GM19351 (cell line): ENCODE results near the gene PSMB3.
"Not testable (repeated sequence)": the region's sequence is repeated elsewhere in the genome, so short reads cannot be mapped to it uniquely, and the experiment has no call there.

Source experiments
- ATAC-seq: cut with Tn5 transposase; IDR thresholded peaks from one replicate; pipeline ENCODE4 v1.9.1; 2021; ENCODE audit warnings: mild to moderate bottlenecking, moderate library complexity; ENCODE audit not compliant: unreplicated experiment

The PSMB3 gene

DNA sequence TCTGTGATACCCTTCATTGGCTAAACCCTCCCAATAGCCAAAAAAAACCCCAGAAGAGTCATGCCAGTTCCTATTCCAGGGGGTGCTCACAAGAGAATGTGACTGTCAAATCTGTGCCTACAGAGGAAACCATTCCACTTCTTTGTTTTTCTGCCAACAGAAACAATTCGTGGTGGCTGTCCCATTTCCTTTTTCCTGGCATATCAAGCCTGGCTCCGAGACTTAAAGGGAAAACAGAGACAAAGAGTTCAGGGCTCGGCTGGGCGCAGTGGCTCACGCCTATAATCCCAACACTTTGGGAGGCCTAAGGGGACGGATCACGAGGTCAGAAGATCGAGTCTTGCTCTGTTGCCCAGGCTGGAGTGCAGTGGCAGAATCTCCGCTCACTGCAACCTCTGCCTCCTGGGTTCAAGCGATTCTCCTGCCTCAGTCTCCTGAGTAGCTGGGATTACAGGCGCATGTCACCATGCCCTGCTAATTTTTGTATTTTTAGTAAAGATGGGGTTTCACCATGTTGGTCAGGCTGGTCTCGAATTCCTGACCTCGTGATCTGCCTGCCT lies 37.7 kb downstream of the PSMB3 start:
- not testable (repeated sequence) for ATAC-seq

DNA sequence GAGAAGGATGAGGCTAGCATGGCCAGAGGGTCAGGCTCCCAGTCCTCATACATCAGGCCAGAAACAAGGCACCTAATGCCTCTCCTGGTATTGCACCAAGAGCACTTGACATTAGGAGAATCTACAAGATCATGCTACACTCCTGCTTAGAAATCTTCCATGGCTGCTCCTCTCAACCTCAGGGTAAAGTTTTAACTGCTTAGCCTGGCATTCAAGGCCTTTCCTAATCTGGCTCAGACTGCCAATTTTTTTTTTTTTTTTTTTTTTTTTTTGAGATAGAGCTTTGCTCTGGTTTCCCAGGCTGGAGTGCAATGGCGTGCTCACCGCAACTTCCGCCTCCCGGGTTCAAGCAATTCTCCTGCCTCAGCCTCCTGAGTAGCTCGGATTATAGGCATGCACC lies 38.6 kb downstream of the PSMB3 start:
- ATAC-seq: no peak

DNA sequence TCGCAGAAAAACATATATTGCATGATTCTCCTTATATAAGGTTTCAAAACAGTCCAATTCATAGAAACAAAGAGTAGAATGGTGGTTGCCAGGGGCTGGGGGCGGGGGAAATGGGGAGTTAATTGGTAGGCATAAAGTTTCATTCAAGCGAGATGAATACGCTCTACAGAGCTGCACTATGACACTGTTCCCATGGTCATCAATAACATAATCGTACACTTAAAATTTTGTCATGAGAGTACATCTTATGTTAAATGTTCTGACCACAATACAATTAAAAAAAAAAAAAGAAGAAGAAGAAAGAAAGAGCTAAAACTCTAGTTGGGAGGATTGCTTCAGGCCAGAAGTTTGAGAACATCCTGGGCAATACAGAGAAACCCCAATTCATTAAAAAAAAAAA lies 41.7 kb downstream of the PSMB3 start:
- ATAC-seq: no peak

DNA sequence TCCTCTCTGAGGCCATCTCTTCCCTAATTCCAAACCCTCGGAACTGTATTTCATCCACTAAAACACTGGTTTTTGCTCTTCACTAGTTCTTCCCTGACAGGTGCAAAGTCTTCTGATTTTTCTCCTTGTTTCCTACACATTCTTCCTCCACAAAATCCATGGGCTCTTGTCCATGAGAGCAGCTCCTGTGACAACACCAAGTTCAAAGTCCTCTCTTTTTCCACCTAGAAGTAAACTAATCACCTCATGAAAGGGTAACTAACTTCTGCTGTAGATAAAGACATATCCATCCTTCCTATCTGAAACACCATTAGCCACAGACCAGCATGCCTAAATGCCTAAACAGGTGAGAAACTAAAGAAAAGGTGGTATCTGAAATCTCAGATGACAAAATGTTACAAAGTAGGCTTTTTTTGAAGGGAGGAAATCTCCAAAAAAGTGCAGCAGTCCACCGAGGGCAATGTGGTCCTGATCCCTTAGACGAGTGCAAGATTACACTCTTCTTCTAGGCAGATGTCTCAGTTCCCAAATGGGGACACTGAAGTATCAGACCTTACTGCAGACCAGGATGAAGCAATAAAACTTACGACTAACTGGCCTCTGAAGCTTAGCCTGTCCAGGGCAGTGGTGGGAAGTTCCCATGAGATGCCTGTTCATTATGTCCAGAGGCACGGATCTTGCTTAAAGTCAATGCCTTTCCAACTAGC lies 44.1 kb downstream of the PSMB3 start:
- ATAC-seq: no peak

DNA sequence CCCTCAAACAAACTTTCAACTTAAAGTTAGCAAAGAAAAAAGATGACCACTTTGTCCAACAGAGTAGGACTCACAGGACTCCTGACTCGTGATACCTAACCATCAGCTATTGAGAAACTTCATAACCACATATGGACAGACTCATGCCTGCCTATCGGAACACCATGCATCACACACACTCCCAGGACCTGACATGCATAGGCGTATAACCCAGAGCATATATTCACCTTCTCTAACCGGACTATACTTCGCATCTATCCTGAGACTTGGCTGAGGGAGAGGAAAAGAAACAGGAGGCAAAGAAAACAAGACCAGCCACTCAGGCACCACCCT lies 44.6 kb downstream of the PSMB3 start:
- ATAC-seq: no peak

DNA sequence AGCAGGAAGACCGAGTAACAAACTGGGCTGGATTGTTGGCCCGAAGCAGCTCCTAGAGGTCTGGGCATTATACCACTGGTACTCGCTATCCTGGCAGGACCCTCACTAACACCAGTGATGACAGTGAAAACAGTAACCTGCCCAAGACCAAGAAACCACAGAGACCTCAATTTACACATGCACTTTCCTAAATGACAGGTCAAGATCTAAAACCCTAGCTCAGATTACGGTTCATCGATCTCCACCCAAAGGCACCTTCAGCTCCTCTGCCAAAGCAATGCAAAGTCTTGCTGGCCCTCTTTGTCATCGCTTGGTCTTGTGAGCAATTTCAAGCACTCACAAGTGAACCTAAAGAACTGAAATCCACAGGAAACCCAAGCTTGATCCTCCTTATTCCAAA lies 45.3 kb downstream of the PSMB3 start:
- ATAC-seq: no peak

DNA sequence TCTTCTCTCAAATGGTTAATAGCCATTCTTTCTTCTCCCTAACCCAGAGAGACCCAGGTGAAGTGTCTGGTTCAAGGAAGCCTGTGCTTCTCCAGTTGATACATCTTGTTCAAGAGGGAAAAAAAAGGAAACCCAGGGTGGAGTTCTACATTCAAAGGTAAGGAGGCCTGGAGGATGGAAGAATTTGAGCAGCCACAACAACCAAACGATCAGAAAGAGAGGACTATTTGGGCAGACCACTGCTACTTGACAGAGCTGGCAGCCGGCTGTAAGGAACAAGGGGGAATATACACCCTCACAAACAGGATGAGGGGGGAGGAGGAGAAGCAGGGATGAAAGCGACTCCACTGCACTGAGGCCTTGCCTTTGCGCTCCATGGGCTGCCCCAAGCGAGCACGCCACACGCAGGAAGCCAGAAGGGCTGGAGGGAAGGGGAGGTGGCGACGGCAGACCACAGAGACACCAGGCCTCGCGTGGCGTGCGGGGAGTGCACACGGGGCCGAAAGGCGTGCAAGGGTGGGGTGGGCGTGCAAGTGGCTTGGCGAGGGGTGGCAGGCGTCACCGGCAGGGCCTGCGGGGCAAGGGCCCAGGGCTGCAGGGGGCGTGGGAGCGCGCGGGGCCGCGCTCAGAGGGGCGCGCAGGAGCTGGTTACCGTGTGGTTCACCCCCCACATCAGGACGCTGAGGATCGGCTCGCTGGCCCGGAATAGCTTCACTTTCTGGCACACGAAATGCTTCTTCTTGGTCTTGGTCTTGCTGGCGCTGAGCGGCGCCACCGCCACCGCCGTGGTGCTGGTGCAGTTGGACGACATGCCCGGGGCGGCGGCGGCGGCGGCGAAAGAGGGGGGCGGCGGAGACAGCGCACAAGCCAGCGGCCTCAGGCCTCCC lies 46.3 kb downstream of the PSMB3 start:
- peak; percentile 30 for ATAC-seq

DNA sequence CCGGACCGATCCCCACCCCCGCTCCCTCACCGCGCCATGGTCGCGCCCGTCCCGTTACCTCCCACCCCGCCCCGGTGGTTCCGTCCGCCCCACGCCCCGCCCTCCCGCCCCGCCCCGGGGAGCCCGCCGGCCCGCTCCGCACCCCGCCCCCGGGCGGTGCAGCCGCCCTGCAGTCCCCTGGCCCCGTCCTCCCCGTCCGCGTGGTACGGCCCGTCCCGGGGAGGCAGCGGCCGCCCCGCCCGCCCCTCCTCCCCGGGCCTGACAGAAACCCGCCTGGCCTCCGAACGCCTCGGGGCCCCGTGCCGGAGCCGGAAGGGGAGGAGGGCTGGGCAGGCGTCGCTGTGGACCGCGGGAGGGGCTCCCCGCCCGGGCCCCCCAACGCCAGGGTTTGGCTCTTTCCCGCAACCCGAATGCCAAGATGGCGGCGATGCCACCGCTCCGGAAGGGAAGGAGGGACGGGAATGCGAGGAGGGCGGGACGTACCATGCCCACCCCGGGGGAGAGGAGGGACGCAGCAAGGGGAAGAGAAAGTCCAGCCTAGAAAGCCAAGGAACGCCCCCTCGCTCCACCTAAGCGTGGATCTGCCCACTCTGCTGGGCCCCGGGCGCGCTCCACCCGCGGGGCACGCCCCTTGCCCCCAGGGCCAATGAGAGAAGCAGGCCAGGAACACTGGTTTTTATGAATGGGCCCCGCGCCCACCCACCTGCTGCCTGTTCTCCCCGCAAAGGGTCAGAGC lies 47.1 kb downstream of the PSMB3 start, which contains the start of gene PIP4K2B:
PIP4K2B (minus strand) TSS at position 56 of the 736 bp plus-strand sequence. CDS start 132 bp downstream, outside the sequence.
- peak; percentile 82 for ATAC-seq

DNA sequence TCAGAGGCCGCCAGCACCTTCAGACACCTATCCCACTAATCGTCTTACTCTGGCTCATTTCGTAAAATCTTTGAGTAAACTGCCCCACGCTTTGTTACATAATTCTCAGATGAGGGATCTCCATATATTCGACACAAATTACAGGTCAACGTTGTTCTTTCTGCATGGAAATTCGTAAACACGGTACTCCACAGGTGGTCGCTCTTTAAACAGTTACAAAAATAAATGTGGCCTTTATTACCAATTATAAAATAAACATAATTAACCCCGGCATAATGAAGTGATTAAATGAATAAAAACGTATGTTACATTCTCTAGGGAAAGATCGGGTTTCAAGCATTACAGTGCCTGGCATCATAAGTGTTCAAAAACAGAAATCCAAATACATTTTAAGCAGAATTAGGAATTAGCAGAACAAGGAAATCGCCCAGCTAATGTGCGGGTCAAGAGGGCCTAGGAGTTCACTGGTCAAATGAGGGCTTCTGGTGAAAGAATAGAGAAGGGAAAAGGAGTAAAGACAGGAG lies 47.8 kb downstream of the PSMB3 start:
- ATAC-seq: no peak

DNA sequence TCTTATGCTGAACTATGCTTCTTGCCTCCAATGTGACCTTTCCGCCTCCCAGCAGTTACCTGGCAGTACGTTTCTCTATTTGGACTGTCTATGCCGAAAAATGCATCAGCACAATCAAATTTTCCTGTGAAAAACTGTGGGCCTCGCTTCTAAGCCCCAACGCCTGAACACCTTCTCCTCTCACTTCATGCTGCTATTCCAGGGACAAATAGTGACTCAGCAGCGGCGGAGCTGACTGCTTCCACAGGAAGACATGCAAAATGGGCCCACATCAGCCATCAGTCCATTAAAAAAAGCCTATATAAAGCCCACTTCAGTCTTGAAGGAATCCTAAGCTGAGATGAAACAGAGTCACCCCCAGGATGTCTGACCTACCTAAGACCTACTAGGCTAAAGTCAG lies 57.3 kb downstream of the PSMB3 start:
- ATAC-seq: no peak
